SH-SY5Y (cell line): ENCODE measurements around the gene C6orf58.

ENCODE experiments used
- GATA2 ChIP-seq: IDR thresholded peaks from 2 replicates; pipeline ENCODE4 v1.6.1; 2011; ENCODE audit warnings: mild to moderate bottlenecking, low read depth, low read length
- GATA3 ChIP-seq: IDR thresholded peaks from 2 replicates; pipeline ENCODE4 v1.6.1; 2011; ENCODE audit warnings: low read depth, mild to moderate bottlenecking, low read length, moderate library complexity

Gene C6orf58

DNA sequence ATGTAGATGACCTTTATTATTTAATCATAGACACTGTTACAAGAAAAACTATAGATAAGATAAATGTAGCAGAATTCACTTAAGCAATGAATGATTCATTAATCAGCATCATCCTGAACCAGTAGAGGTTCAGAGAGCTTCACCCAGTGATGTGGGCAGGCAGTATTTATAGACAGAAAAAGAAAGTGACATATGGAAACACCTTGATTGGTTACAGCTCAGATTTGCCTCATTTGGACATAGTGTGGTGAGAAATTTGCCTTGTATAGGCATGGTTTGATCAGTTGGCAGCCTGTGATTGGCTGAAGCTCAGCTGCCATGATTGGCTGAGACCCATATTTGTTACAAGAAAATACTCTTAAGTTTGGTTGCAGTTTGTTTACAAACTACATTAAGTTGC is 4.6 kb downstream of the C6orf58 start:
- TF ChIP-seq GATA3 = no peak
- no peak for TF ChIP-seq GATA2

DNA sequence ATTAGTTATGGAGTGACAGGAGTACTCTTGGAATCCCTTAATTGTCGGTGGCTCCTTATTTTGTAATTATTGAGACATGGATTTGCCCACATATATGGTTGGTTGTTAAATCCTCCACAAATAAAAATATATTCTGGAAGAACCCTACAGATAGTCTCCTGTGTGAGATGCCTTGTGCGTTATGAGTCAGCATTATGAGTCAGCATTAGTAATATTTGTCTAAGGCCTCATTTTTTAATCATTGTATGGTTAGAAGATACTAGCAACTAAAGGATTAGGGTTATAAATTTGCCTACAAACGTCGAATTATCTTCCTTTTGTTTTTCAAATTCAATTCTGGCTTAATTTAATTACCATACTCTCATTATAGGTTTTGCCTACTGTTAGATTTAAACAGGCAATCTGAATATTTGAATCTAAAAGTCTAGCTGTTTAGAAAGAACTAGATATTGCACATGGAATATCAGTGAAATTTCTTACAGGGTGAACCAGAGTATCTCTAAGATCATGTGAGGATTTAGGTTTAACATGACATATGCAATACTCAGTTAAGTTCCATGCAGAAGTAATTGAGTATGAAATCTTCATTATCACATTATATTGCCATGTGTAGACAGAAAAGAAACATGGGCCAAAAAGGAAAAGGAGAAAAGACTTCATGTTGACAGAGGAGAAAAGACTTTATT is 5.9 kb downstream of the C6orf58 start:
- TF ChIP-seq GATA3 (no peak), GATA2 (no peak)

DNA sequence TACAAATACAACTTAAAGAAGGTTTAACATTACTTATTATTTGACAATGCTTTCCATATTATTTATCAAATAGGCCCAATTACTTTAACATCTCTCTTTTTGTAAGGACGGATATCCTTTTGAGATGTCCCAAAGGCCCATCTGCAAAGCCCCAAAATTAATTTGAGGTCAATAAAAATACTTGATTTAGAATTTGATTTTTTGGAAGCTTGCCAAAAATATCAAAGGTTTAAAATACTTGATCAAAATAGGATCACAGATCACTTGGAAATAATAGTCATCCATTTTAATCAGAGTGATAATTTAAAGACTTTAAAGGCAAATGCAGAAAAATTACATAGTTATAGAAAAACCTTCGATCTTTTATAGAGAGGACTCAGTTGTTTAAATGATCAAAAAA is 8.1 kb downstream of the C6orf58 start:
- TF ChIP-seq GATA2 (no peak), GATA3 (no peak)

DNA sequence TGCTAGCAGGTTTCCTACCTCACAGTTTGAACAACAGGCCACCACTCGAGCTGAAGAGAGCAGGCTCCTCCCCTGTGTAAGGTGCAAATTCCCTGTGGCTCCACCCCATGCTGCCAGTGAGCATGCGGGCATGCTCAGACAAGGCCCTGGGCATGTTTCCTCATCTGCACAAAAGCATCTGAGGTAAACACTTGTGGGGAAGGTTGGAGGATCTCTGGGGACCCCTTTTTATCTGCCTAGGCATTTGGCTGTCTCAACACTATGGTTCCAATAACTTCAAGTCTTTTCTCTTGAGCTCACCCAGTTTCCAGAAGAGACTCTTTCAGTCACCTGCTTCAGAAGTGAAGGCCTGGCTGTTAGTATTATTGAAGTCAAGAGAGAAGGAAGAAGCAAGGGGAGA is 9.4 kb downstream of the C6orf58 start:
- TF ChIP-seq GATA3 = no peak
- no peak for TF ChIP-seq GATA2

DNA sequence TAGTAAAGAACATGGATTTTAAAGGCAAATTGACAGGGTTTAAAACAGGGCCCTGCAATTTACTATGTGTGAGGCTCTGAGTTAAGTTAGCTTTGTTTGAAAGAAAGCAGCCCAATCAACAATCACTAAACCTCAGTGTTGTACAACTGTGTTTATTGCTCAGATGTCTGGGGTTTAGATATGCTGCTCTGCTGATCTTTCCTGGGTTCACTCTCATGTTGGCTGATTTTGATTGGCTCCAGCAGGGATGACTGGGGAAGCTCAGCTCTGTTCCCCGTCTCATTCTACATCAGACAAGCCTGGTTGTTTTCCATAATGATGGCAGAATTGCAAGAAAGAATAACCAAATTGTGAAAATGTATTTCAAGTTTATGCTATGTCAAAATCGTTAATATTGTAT is 10.9 kb downstream of the C6orf58 start:
- TF ChIP-seq GATA3 (no peak), GATA2 (no peak)

DNA sequence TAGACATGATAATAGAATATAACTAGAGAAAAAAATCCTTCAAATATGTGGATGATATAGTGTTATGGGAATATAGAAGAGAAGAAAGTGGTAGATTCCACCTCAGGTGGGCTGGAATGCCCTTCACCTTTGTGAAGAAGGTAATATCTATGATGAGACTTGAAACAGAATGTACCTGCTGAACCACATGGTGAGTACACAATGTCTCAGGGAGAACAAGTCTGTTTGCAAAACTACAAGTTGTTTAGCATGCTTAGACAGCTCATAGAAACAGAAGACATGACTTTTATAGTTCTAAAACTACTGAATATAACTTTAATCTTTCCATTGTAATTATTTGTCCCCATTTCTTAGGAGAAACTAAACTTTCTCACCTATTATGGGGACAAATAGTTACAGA is 12.2 kb downstream of the C6orf58 start:
- TF ChIP-seq GATA3 (no peak), GATA2 (no peak)

DNA sequence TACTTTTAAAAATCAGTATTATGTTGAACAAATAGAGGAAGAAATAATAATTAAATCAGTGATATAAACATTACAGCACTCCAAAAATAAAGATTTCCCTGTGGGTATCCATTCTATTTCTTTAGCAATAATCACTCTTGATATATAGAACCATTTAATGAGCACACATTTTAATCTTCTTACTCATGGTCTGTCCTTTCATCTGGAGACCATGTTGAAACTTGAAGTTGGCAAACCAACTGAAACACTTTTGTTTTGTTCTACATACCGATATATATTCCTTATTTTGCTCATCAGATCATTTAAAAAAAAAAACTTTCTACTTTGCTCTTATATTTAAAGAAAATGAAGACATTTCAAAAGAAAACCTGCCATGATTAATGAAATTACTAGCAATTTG is 13.4 kb downstream of the C6orf58 start:
- TF ChIP-seq GATA3 (no peak), GATA2 (no peak)

DNA sequence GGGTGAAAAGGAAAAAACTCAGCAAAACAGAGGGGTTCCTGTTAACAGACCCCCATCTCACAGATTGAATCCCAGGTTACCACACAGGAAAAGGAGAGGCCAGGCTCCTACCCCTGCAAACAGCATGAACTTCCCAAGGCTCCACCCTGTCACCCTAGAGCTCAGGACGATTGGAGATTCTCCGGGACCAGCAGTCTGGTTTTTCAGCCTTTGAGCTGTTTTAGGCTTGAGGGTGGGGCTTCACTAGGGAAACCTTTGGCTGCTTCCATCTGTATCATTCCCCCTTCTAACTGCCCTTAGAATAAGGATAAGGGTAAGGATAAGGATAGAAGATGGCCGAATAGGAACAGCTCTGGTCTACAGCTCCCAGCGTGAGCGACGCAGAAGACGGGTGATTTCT is 16.0 kb downstream of the C6orf58 start:
- TF ChIP-seq GATA2 (no peak), GATA3 (no peak)

DNA sequence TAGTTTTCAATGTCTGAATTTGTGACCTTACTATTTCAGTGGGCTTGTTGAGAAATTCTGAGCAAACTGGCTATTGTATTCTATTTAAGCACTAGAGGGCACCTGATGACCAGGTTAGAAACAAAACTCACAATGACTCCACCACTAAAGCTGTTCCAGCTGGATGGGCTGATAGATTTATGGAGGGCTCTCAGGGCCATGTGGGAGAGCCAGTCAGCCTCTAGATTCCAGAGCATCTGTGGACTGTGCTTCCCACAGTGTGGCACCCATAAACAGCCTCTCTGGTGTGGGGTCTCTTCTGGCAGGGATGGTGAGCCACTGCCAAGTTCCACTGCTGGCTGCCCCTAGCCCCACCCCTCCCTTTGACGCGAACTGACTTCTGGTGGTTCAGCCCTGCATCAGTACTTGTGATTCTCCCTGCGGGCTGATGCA is 29.2 kb downstream of the C6orf58 start:
- no peak for TF ChIP-seq GATA2
- no peak for TF ChIP-seq GATA3

DNA sequence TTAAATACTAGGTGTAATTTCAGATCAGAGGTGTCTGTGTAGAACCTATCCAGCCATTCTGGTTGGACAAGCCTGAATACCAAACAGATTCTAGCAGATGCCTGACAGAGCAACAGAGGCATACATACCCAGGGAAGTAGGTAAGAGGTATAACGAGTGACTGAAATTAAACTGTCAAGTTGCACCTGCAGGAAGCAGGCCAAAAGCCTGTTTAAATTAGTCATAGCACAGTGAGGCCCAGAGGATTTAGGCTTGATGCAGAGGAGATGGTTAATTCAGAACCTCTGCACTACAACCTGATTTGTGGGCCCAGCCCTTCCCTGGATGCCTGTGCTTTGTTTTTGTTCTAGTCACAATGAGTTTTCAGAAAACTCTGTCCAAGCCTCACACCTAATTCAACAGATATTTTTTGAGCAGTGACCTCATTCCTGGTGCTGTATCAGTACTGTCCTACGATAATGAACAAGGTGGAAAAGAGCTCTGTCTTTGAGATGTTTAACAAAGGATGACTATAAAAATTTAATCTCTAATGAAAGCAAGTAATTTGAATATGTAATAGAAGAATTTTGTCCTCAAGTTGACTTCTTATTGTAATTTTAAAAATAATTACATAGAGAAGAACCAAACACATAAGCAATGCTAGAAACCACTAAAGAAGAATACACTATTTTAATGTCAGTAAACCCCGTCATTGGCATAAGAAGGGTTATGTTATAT is 31.7 kb downstream of the C6orf58 start:
- no peak for TF ChIP-seq GATA2
- no peak for TF ChIP-seq GATA3

DNA sequence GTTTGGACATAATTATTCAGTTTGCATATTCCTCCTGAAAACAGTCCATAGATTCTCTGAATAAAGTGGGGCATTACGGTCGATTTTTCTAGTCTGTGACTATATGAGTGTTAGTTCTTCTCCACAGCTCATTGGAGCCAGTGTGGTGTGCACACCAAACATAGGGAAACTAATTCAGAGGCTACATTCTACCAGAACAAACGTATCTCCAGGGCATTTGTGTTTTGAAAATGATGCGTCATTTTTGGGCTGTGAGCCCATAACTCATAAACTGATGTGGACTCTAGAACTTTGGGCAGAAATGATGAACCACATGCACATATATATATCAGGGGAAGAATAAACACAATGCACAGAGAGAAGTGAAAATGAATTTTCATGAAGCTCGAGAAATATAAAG is 41.8 kb downstream of the C6orf58 start:
- no peak for TF ChIP-seq GATA2
- no peak for TF ChIP-seq GATA3

DNA sequence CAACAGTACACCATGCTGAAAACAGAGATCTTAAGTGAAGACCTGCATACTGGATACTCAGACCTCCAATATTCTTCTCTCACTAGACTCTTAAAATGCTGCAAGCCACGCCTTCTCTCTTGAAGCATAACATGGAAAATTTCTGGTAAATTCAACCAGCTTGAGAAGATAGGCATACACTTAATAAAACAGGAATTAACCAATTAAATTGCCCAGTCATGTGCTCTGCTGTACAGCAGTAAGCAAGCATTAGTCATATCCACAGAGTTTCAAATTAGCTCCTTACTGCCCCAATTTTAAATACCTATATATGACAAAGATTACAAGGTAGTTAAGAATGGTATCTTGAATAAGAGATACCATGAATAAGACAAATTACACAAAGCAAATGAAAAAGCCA is 53.8 kb downstream of the C6orf58 start:
- TF ChIP-seq GATA2 = no peak
- no peak for TF ChIP-seq GATA3

DNA sequence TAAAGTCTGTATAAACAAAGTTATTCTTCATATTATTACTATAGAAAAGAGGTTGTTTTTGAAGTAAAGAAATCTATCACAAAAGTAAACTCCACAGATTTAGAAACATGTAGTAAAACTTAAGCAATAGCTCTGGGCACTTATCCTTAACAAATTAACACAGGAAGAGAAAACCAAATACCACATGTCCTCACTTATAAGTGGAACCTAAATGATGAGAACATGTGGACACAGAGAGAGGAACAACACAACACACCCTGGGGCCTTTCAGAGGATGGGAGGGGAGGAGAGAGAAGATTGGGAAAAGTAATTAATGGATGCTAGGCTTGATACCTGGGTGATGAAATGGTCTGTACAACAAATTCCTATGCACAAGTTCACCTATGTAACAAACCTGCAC is 57.2 kb downstream of the C6orf58 start:
- TF ChIP-seq GATA2 = no peak

DNA sequence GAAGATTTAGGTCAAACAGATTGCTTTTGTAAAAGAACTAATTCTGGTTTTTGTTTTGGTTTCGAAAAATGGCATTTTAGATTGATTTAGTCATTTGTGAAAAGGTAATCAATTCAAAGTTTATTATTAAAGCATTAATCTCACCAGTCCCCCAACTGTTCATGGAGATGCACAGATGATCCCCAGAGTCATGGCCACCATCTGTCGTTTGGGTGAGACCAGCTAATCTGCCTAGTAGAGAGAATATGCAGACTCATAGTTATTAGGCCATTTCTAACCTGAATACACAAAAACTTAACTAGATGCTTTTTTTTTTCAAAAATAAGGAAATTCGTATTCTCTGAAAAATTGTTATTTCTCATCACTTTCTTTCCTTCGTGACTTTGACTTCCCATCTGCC is 58.1 kb downstream of the C6orf58 start:
- TF ChIP-seq GATA3 (no peak), GATA2 (no peak)

DNA sequence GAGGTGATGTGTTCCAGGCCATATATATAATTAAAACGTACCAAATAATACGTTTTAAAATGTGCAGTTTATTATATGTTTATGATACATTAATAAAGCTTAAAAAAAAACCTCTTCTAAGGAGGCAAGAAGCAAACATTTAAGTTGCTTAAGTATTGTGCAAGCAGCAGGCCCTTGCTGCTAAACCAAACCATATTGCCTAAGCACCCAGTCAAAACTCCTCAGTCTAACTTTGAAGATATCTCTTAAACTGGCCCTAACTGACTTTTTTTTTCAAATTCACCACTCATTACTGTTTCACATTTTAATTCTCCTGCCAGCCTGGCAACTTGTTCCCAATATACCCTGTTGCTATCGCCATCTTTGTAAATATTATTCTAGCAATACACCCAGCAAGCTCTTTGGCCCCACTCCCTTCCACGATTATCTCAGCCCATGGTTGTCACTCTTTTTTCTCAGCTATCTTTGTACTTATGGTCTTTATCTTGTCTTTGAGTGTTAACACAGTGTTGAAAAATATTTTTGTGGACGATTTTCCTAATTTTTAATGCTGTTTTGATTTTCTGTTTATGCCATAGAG is 60.9 kb downstream of the C6orf58 start:
- TF ChIP-seq GATA2 = no peak
- no peak for TF ChIP-seq GATA3
